Muscle of leg (tissue), 11 donors: ENCODE measurements around the gene PRORP. TPM values are rescaled to one million over a fixed set of nuclear protein-coding genes. Genes with fewer than 3 reads are reported as not detected.
A peak's percentile ranks its signal among the peaks of the same experiment; 100 is the strongest.

Experiments
- DNase-seq: peaks from one replicate; pipeline ENCODE4 v3.0.0; 2013
- H3K27ac ChIP-seq: one replicate; pipeline ENCODE4 v1.5.1; 2013; ENCODE audit warnings: mild to moderate bottlenecking, low read length, control low read depth
- H3K27me3 ChIP-seq: one replicate; pipeline ENCODE4 v1.6.1; 2013; ENCODE audit warnings: low read length; ENCODE audit not compliant: control insufficient read depth, insufficient read depth
- H3K36me3 ChIP-seq: one replicate; pipeline ENCODE4 v1.6.1; 2013; ENCODE audit warnings: low read length; ENCODE audit not compliant: control insufficient read depth, insufficient read depth
- H3K4me1 ChIP-seq: one replicate; pipeline ENCODE4 v1.6.1; 2013; ENCODE audit warnings: low read length; ENCODE audit not compliant: control insufficient read depth, insufficient read depth
- H3K4me3 ChIP-seq: one replicate; pipeline ENCODE4 v1.5.1; 2013; ENCODE audit warnings: low read length, control low read depth
- H3K9me3 ChIP-seq: replicated peaks from 2 replicates; pipeline ENCODE4 v1.6.1; 2013; ENCODE audit warnings: low read depth, low read length; ENCODE audit not compliant: control insufficient read depth
- WGBS: methylation state at CpG from one replicate; pipeline ENCODE4 v1.1.5; 2013; ENCODE audit warnings: missing lambda C conversion rate; ENCODE audit not compliant: insufficient coverage; 5-methylcytosine and 5-hydroxymethylcytosine counted together
- polyA plus RNA-seq, 8 donors: library from polyadenylated mRNA; unstranded; fragments of 120-200 nt; gene quantifications; one replicate each; pipeline versions ENCODE4 v1.2.1 to v1.2.3, GENCODE V29; 2013; ENCODE audit warnings: inconsistent platforms in 1 of 8, low replicate concordance in 1 of 8; ENCODE audit not compliant: insufficient read length in 8 of 8, insufficient read depth in 1 of 8
- total RNA-seq: library from RNA; stranded (reverse); fragments of 120-200 nt; gene quantifications from one replicate; pipeline ENCODE4 v1.2.4, GENCODE V29; 2013

PRORP gene
- total and polyA plus RNA-seq, 9 donors: 14.1 to 22.7 (median 17.8) TPM

GRCh38 chr14:35133542-35134328 lies 11.4 kb downstream of the PRORP start:
- Histone ChIP-seq H3K9me3 (peaks cover 3% of the 10 kb centered on the region), H3K27ac (no peak overlapping the region), H3K4me1 (no peaks in the 10 kb centered on the region), H3K27me3 (no peaks in the 10 kb centered on the region), H3K4me3 (no peak overlapping the region), H3K36me3 (peaks cover 22% of the 10 kb centered on the region)
- WGBS: 77% methylated on average over 5 of the region's 6 CpGs
- no peak for DNase-seq

GRCh38 chr14:35134329-35135123 lies 12.2 kb downstream of the PRORP start:
- H3K36me3 ChIP-seq: peaks cover 22% of the 10 kb centered on the region
- WGBS: 63% methylated on average over 1 of the region's 4 CpGs

GRCh38 chr14:35138585-35138984 lies 16.2 kb downstream of the PRORP start:
- H3K4me3 ChIP-seq: no peak overlapping the region
- no peaks in the 10 kb centered on the region for H3K9me3 ChIP-seq
- no peaks in the 10 kb centered on the region for H3K27me3 ChIP-seq
- no peaks in the 10 kb centered on the region for H3K4me1 ChIP-seq
- H3K27ac ChIP-seq: no peak overlapping the region
- 100% methylated on average over 1 of the region's 5 CpGs for WGBS
- H3K36me3 ChIP-seq: peaks cover 16% of the 10 kb centered on the region
- DNase-seq: no peak

More at GRCh38 chr14:35134329-35135123, 12.2 kb downstream of the PRORP start:
- Histone ChIP-seq H3K4me1 (no peaks in the 10 kb centered on the region), H3K9me3 (peaks cover 3% of the 10 kb centered on the region), H3K4me3 (no peak overlapping the region), H3K27ac (no peak overlapping the region), H3K27me3 (no peaks in the 10 kb centered on the region)
- no peak for DNase-seq

- no peaks in the 10 kb centered on the region for H3K4me1 ChIP-seq
- H3K4me3 ChIP-seq: no peak overlapping the region
- no peaks in the 10 kb centered on the region for H3K27me3 ChIP-seq
- H3K27ac ChIP-seq: no peak overlapping the region
- WGBS: no CpG with 5 or more reads among the region's 2 CpGs
- H3K9me3 ChIP-seq: no peaks in the 10 kb centered on the region
- peaks cover 8% of the 10 kb centered on the region for H3K36me3 ChIP-seq
- DNase-seq: peak; percentile 37
Measured at GRCh38 chr14:35140718-35141581, 18.6 kb downstream of the PRORP start.

GRCh38 chr14:35144029-35144428 lies 21.7 kb downstream of the PRORP start:
- H3K4me1 ChIP-seq: no peaks in the 10 kb centered on the region
- H3K27ac ChIP-seq: no peak overlapping the region
- 100% methylated on average over 1 of the region's 1 CpG for WGBS
- H3K36me3 ChIP-seq: peaks cover 2% of the 10 kb centered on the region
- DNase-seq: no peak
- H3K27me3 ChIP-seq: no peaks in the 10 kb centered on the region
- H3K9me3 ChIP-seq: no peaks in the 10 kb centered on the region
- no peak overlapping the region for H3K4me3 ChIP-seq

- no peak for DNase-seq
- Histone ChIP-seq H3K4me3 (no peak overlapping the region), H3K27ac (no peak overlapping the region), H3K4me1 (no peaks in the 10 kb centered on the region), H3K36me3 (peaks cover 2% of the 10 kb centered on the region), H3K9me3 (no peaks in the 10 kb centered on the region), H3K27me3 (no peaks in the 10 kb centered on the region)
- 100% methylated on average over 2 of the region's 5 CpGs for WGBS
Measured at GRCh38 chr14:35146711-35147149, 24.4 kb downstream of the PRORP start.

GRCh38 chr14:35147186-35147585 lies 24.8 kb downstream of the PRORP start:
- DNase-seq: no peak
- Histone ChIP-seq H3K4me3 (no peak overlapping the region), H3K27ac (no peak overlapping the region), H3K27me3 (no peaks in the 10 kb centered on the region), H3K9me3 (no peaks in the 10 kb centered on the region), H3K4me1 (no peaks in the 10 kb centered on the region), H3K36me3 (no peaks in the 10 kb centered on the region)
- 89% methylated on average over 2 of the region's 2 CpGs for WGBS

GRCh38 chr14:35147711-35148110 lies 25.4 kb downstream of the PRORP start:
- WGBS: 100% methylated on average over 1 of the region's 3 CpGs

GRCh38 chr14:35149239-35149638 lies 26.9 kb downstream of the PRORP start:
- Histone ChIP-seq H3K27ac (no peak overlapping the region), H3K4me3 (no peak overlapping the region), H3K36me3 (no peaks in the 10 kb centered on the region), H3K4me1 (no peaks in the 10 kb centered on the region), H3K9me3 (no peaks in the 10 kb centered on the region), H3K27me3 (no peaks in the 10 kb centered on the region)
- DNase-seq: no peak
- no CpG with 5 or more reads among the region's 4 CpGs for WGBS

More at GRCh38 chr14:35147711-35148110, 25.4 kb downstream of the PRORP start:
- no peaks in the 10 kb centered on the region for H3K4me1 ChIP-seq
- no peaks in the 10 kb centered on the region for H3K27me3 ChIP-seq
- no peaks in the 10 kb centered on the region for H3K9me3 ChIP-seq
- H3K36me3 ChIP-seq: no peaks in the 10 kb centered on the region
- H3K4me3 ChIP-seq: no peak overlapping the region
- no peak for DNase-seq
- no peak overlapping the region for H3K27ac ChIP-seq
